Erythroblast (primary cell): ENCODE data around the gene RASSF5.

Source experiments
- DNase-seq, 2 experiments: peaks; one replicate each; lab custom pipeline; 2025; lab: John Stamatoyannopoulos, UW
- GATA1 ChIP-seq: IDR thresholded peaks from 2 replicates; pipeline ENCODE4 v1.6.1; 2011; ENCODE audit warnings: low read depth, mild to moderate bottlenecking, control low read depth, low read length, moderate library complexity
- POLR2A ChIP-seq: IDR thresholded peaks from 2 replicates; pipeline ENCODE4 v1.6.1; 2011; ENCODE audit warnings: mild to moderate bottlenecking, low read length

The RASSF5 gene

GRCh38 chr1:206496131-206496793, 11.1 kb upstream of the RASSF5 start:
- no peak for DNase-seq
- no peak for TF ChIP-seq POLR2A
- no peak for TF ChIP-seq GATA1

- TF ChIP-seq POLR2A = no peak
- TF ChIP-seq GATA1 = no peak
- DNase-seq = no peak
Observed at GRCh38 chr1:206497363-206497762, 10.0 kb upstream of the RASSF5 start.

GRCh38 chr1:206497774-206498173, 9.6 kb upstream of the RASSF5 start:
- DNase-seq = no peak
- no peak for TF ChIP-seq GATA1
- no peak for TF ChIP-seq POLR2A

GRCh38 chr1:206498685-206499084, 8.6 kb upstream of the RASSF5 start:
- TF ChIP-seq POLR2A = no peak
- TF ChIP-seq GATA1 = no peak
- DNase-seq = no peak

GRCh38 chr1:206500046-206500445, 7.3 kb upstream of the RASSF5 start:
- TF ChIP-seq POLR2A (no peak), GATA1 (no peak)
- no peak for DNase-seq

- TF ChIP-seq GATA1 (no peak), POLR2A (no peak)
- no peak for DNase-seq
Observed at GRCh38 chr1:206501881-206502280, 5.5 kb upstream of the RASSF5 start.

- TF ChIP-seq GATA1 (no peak), POLR2A (no peak)
- no peak for DNase-seq
Observed at GRCh38 chr1:206502403-206502802, 4.9 kb upstream of the RASSF5 start.

- DNase-seq = no peak
- TF ChIP-seq POLR2A = no peak
- TF ChIP-seq GATA1 = no peak
Observed at GRCh38 chr1:206502812-206503211, 4.5 kb upstream of the RASSF5 start.

- DNase-seq = peak in 1 of 2 experiments; percentile 11
- no peak for TF ChIP-seq POLR2A
- no peak for TF ChIP-seq GATA1
Observed at GRCh38 chr1:206503591-206504362, 3.6 kb upstream of the RASSF5 start.

- TF ChIP-seq GATA1 (no peak), POLR2A (no peak)
- DNase-seq = no peak
Observed at GRCh38 chr1:206504363-206504713, 3.0 kb upstream of the RASSF5 start.

- no peak for DNase-seq
- TF ChIP-seq POLR2A = no peak
- no peak for TF ChIP-seq GATA1
Observed at GRCh38 chr1:206505702-206506355, 1.5 kb upstream of the RASSF5 start.

GRCh38 chr1:206506405-206507283, 687 bp upstream of the RASSF5 start:
- TF ChIP-seq POLR2A (no peak), GATA1 (no peak)
- no peak for DNase-seq
